ENCODE data around the gene TUSC2. TPM values are rescaled to one million over a fixed set of nuclear protein-coding genes. Genes with fewer than 3 reads are reported as not detected.

Gene TUSC2
- total and polyA plus RNA-seq, 10 of the 15 experiments (the other 5 are each of a cell fraction or from before 2014, with no cell fraction given): 4.0 to 73.8 (median 34.3) TPM

- TF ChIP-seq, protein P1, sequence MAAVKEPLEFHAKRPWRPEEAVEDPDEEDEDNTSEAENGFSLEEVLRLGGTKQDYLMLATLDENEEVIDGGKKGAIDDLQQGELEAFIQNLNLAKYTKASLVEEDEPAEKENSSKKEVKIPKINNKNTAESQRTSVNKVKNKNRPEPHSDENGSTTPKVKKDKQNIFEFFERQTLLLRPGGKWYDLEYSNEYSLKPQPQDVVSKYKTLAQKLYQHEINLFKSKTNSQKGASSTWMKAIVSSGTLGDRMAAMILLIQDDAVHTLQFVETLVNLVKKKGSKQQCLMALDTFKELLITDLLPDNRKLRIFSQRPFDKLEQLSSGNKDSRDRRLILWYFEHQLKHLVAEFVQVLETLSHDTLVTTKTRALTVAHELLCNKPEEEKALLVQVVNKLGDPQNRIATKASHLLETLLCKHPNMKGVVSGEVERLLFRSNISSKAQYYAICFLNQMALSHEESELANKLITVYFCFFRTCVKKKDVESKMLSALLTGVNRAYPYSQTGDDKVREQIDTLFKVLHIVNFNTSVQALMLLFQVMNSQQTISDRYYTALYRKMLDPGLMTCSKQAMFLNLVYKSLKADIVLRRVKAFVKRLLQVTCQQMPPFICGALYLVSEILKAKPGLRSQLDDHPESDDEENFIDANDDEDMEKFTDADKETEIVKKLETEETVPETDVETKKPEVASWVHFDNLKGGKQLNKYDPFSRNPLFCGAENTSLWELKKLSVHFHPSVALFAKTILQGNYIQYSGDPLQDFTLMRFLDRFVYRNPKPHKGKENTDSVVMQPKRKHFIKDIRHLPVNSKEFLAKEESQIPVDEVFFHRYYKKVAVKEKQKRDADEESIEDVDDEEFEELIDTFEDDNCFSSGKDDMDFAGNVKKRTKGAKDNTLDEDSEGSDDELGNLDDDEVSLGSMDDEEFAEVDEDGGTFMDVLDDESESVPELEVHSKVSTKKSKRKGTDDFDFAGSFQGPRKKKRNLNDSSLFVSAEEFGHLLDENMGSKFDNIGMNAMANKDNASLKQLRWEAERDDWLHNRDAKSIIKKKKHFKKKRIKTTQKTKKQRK (IDR thresholded peaks at IDR 0.05; ENCODE audit: low read depth, low read length): no peak
- TF ChIP-seq MXI1 (IDR thresholded peaks at IDR 0.05; ENCODE audit: low read depth, low read length): no peak
- no peak for TF ChIP-seq BCL11A (IDR thresholded peaks at IDR 0.05; ENCODE audit: low read depth, low read length)
- TF ChIP-seq ZNF217 (IDR thresholded peaks at IDR 0.05): no peak
- 0 out of 2 replicates have a peak, but pooled peaks have one; percentile 17 for TF ChIP-seq ZBED1 (IDR thresholded peaks at IDR 0.05; ENCODE audit: borderline replicate concordance)
- TF ChIP-seq, protein P2, sequence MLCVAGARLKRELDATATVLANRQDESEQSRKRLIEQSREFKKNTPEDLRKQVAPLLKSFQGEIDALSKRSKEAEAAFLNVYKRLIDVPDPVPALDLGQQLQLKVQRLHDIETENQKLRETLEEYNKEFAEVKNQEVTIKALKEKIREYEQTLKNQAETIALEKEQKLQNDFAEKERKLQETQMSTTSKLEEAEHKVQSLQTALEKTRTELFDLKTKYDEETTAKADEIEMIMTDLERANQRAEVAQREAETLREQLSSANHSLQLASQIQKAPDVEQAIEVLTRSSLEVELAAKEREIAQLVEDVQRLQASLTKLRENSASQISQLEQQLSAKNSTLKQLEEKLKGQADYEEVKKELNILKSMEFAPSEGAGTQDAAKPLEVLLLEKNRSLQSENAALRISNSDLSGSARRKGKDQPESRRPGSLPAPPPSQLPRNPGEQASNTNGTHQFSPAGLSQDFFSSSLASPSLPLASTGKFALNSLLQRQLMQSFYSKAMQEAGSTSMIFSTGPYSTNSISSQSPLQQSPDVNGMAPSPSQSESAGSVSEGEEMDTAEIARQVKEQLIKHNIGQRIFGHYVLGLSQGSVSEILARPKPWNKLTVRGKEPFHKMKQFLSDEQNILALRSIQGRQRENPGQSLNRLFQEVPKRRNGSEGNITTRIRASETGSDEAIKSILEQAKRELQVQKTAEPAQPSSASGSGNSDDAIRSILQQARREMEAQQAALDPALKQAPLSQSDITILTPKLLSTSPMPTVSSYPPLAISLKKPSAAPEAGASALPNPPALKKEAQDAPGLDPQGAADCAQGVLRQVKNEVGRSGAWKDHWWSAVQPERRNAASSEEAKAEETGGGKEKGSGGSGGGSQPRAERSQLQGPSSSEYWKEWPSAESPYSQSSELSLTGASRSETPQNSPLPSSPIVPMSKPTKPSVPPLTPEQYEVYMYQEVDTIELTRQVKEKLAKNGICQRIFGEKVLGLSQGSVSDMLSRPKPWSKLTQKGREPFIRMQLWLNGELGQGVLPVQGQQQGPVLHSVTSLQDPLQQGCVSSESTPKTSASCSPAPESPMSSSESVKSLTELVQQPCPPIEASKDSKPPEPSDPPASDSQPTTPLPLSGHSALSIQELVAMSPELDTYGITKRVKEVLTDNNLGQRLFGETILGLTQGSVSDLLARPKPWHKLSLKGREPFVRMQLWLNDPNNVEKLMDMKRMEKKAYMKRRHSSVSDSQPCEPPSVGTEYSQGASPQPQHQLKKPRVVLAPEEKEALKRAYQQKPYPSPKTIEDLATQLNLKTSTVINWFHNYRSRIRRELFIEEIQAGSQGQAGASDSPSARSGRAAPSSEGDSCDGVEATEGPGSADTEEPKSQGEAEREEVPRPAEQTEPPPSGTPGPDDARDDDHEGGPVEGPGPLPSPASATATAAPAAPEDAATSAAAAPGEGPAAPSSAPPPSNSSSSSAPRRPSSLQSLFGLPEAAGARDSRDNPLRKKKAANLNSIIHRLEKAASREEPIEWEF (IDR thresholded peaks at IDR 0.05; ENCODE audit: insufficient replicate concordance, low read depth, low read length): no peak
- TF ChIP-seq ZNF622 (IDR thresholded peaks at IDR 0.05): no peak
- TF ChIP-seq RB1 (IDR thresholded peaks at IDR 0.05; ENCODE audit: borderline replicate concordance): peak; percentile 21; the same call in 1 of the 2 replicates
- peak; percentile 25; the same call in 1 of the 2 replicates for TF ChIP-seq PAX5 (IDR thresholded peaks at IDR 0.05; ENCODE audit: borderline replicate concordance, low read depth, low read length)
- TF ChIP-seq, protein P3, sequence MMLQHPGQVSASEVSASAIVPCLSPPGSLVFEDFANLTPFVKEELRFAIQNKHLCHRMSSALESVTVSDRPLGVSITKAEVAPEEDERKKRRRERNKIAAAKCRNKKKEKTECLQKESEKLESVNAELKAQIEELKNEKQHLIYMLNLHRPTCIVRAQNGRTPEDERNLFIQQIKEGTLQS (IDR thresholded peaks at IDR 0.05; ENCODE audit: borderline replicate concordance, extremely low read depth, low read depth, low read length): no peak
- TF ChIP-seq USF1 (IDR thresholded peaks at IDR 0.05; ENCODE audit: borderline replicate concordance, extremely low read length, insufficient read depth, low read depth, low read length): peak; percentile 70
- 0 out of 2 replicates have a peak, but pooled peaks have one; percentile 25 for TF ChIP-seq EED (IDR thresholded peaks at IDR 0.05; ENCODE audit: low read depth)
- peak; percentile 50; the same call in 1 of the 2 replicates for TF ChIP-seq MTA2 (IDR thresholded peaks at IDR 0.05; ENCODE audit: low read depth)
- peak; percentile 68 for TF ChIP-seq IKZF1 (conservative IDR thresholded peaks at IDR 0.05)
- no peak for TF ChIP-seq ZZZ3 (IDR thresholded peaks at IDR 0.05; ENCODE audit: control insufficient read depth, insufficient read length, low read depth)
- TF ChIP-seq NFIC (IDR thresholded peaks at IDR 0.05; ENCODE audit: low read depth, low read length): no peak
- peak; percentile 28 for TF ChIP-seq KLF5 (IDR thresholded peaks at IDR 0.05; ENCODE audit: partially characterized antibody)
- TF ChIP-seq IRF4 (IDR thresholded peaks at IDR 0.05; ENCODE audit: low read depth, low read length): no peak
Observed at GRCh38 chr3:50340448-50341329, 12.7 kb upstream of the TUSC2 start, which contains the start of gene RASSF1 (continued).
